CD4-positive, alpha-beta T cell treated with Interleukin-17A for 1 hour (primary cell): Measurements from ENCODE around the gene HOXB8.

ENCODE experiments used
- DNase-seq: peaks from one replicate; pipeline ENCODE4 v3.0.0-alpha.2; 2020

The HOXB8 gene

GRCh38 chr17:48637323-48638260 lies 22.5 kb upstream of the HOXB8 start:
- no peak for DNase-seq

DNA sequence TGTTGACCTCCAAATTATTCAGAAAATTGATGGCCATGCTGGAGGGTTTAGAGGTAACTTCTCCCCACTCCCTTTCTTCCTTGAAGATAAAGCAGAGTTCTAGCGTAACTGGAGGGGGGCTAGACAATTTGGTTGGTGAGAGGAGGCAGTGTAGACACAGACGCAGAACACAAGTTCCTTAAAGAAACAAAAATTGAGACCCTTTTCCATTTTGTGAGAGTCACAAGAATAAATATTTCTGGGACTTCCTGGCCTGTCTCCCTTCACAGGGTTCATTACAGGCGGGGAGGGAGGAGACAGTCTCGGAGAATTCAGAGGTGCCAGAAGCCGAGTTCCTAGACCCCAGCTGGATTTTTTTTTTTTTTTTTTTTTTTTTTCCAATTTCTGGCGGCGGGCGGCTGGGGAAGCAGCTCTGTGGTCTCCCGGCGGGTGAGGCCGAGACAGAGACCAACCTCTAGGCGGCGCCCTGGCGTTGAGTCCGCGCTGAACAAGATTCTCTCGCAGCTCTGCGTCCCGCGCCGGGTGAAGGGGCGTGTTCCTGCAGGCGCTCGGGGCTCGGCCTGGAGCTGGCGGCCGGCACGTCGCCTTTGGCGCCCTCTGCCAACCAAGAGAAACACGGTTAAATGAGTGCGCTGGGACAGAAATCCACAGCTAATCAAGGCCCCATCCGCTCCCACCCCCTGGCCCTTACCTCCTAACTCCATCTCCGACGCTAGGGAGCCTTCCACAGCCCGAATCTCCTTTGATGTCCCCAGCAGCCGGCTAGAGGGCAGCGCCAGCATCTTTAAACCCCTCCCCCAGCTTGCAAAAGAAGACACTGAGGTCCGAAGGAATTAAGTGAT lies 21.3 kb upstream of the HOXB8 start:
- peak; percentile 60 for DNase-seq

- DNase-seq, result no peak
Observed at GRCh38 chr17:48634493-48635208, 19.6 kb upstream of the HOXB8 start.

GRCh38 chr17:48633266-48633677 lies 18.2 kb upstream of the HOXB8 start:
- DNase-seq, result no peak

DNA sequence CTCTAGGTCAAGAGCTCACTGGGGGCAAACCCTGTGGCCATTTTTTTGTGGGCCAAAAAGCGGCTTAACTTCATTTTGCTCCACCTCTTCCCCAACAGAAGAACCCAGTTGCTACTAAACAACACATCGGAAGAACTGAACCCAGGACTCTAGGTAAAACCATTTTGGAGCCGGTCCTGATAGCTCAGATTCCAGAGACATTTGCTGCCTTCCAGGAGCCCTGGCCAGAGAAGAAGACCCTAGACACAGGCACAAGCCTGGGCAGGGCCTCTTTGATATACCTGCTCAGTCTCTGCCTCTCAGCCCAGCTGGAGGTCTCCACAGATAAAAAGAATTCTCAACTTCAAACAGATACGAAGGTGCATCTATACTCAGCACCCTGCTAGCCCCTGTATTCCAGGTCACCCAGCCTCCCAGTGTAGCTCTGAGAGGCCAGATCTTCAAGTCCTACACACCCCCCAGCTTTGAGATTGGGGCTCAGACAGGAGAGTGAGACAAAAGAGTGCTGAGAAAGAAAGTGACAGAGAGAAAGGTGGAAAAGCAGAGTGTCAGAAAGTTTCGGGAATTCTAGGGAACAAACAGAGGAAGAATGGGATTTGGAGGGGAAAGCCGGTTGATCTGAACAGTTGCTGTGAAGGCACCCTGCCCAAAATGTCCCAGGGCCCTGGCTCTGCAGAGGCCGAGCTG lies 17.6 kb upstream of the HOXB8 start:
- no peak for DNase-seq

DNA sequence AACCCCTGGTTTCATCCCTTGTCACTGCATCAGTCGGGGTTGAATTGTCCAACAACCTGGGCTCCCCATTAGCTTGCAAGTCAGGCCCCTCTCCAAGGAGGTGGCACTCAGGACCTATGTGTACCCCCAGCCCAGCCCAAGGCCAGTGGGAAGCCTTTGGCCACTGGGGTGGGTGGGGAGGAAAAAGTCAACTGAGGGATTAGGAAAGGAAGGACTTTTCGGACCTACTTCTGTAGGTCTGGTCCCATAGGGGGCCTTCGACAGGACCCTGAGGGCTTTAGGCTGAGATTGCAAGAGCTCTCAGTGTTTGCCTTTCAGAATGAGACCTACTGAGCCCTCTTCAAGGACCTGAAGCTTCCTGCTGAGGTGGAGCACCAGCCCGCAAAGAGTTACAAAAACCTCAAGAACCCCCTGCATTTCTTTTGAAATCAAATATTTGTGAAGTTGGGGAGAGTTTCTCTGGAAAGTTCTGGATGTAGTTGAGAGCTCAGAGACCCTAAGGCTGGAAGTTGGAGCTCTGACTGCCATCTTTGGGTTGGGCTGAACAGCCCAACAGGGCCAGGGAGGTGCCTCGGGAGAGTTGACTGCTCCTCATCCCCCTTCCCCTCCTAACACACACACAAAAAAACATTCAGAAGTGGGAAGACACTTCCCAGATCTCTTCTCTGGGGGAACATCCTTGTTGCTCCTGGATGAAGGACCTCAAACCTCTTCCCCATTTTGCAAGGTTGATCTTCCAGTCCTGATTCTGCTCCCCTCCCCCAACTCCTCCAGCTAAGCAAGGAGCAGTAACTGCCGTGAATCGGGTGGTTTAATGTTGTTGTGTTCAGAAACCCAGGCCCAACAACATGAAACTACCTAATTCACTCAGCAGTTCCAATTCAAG lies 16.8 kb upstream of the HOXB8 start:
- no peak for DNase-seq

DNA sequence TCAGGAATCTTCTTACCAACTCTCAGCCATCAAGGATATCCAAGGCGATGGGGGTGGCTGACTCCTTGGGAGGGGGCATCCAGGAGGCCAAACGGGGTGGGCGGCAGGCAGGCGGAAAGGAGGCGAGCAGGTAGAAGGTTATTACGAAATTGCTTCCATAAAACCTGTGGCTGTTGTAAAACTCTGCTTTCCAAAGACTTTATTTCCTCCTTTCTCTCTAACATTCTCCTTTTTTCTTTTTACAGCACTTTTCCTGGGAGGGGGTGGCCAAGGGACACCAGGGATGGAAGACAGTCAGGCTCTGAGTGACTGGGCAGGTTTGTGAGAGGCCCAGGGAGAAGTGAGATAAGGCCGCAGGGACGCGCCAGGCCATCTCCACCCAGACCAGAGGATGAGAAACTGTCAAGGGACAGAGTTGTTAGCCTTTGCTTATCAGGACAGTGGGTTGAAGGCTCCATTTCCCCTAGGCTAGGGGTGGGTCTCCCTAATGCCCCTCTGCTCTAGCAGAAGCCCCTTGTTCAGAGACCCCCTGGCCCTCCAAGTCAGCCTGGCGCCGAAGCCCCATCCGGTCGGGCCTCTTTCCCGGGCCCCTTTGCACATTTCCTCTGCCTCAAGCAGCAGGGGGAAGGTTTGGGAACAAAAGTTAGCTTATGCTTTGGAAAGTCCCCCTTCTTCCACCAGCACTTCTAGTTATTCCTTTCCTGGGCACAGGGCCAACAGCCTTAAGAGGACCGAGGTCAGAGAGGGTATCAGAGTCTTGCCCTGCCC lies 16.0 kb upstream of the HOXB8 start:
- no peak for DNase-seq

DNA sequence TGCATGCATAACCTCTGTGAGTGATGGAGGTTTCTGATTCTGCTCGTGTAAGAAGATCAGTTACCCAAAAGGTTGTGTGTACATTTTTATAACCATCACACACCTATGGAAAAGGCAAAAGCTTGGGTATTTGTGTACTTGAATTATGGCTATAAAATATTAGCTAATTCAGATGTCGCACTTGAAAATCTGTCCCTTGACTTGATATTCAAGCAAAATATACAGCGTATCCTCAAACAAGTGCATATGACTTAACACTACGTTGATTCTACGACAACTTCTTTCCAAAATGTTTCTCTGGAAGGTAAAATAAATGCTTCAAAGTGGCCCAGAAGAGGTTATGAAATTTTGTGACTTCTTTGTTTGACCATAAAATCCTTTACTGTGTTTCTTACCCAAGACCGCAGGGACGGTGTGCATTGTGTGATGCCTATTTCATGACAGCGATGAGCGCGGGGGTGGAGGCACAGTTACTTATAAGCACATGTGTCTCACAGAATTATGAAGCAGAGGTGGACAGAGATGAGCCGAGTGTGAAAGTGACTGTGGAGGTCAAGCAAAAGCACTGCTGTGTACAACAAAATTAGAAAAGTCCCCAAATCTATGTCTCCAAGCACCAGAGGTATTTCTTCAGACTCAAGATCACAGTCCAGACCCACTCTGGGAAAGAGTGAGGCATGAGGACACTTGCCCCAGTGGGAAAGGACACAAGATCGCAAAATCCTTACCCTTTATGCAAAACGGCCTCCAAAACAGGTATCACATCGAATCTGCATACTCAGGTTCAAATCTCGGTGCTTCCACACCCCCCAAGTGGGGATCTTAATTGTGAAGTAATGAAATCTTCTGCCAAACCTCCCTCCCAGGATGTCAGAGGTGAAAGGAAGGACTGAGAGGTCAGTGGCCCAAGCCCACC lies 15.2 kb upstream of the HOXB8 start:
- no peak for DNase-seq

DNA sequence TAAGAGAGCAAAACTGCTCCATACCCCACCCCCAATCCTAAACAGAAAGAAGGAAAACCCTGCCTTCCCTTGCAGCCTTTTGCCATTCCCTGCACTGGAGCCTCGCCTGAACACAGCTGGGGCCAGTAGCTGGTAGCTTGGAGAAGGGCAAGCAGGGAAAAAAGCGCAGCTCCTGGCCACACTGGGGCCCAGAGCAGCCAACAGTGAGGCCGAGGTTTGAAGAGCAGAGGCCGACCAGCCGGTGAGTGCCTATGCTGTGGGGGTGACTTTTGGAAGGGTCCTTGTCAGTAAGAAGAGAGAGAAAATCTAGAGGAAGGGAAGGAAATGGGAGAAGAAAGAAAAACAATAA lies 14.3 kb upstream of the HOXB8 start:
- DNase-seq, result no peak

GRCh38 chr17:48628649-48629410 lies 13.7 kb upstream of the HOXB8 start:
- no peak for DNase-seq

DNA sequence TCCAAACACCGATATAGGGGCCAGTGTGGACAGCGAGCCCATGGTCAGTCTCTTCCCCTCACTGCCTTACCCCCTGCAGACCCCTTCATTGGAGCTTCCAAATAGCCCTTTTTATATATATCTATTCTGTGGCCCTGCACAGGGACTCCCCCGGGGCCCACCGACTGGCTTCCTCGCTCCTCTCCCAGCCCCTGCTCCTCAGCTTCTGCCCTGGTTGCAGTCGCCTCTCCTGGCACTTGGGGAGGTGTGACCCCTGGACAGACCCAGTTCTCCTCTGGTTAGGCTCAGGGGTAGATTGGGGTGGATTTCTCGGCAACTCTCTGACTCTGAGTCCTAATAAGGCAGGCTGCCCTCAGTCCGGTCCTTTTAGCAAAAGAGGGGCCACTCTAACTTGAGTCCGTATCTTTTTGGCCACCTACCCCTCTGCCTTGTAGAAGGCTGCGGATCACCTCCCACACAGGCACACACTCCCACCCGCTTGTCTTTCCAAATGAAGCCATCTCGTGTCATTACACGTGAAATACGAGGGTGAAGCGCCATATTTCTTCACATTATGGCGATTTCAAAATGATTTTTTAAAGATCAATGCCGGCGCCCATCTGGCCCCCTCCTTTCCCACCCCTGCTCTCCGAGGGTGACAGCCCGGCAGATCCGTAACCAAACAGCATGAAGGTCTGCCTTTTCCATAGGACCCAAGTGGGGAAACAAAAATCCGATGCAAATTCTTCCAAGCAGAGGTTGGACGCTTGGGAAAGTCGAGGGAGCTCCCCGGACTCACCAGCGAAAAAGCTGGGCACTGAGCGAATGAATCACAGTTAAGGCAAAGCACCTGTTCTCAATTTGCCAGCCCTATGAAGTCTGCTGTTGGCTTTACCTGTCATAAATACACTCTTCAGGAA lies 12.8 kb upstream of the HOXB8 start:
- DNase-seq, result no peak

GRCh38 chr17:48627118-48627597 lies 12.1 kb upstream of the HOXB8 start:
- no peak for DNase-seq

GRCh38 chr17:48626245-48627117 lies 11.4 kb upstream of the HOXB8 start, which contains the start of gene HOXB9:
TSS of gene HOXB9 (minus strand) at chr17:48626358. CDS start at chr17:48626269, 89 bp downstream.
- DNase-seq, result peak; percentile 50

DNA sequence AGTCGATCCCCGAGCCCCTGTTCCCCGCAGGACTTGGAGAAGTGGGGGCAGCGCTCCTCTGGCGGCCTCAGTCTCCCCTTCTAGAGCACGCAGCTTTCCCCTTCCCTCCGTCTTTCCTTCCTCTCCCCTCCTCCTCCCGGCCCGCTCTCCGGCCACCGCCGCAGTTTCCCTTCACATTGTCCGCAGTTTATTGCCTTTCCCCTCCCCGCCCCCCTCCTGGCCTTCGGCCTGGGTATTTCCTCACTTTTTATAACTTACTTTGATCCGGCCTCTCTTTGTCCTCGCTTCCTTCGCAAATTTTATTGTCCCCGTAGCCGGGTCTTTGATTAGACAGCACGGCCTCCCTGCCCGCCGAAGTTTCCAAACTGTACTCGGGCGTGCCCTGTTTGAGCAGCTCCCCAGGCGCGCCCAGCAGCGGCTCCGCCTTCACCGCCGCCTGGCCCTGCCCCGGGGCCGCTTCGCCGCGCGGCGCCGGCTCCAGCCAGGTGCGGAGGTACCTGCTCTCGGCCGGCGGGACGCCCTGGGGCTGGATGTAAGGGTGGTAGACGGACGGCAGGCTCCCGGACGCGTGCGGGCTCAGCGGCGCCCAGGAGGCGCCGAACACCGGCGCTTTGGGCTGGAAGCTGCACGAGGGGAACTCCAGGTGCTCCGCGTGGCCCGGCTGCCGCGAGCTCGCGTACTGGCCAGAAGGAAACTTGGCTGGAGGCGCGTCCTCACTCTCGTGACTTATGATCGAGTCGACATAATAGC lies 10.6 kb upstream of the HOXB8 start:
- peak; percentile 48 for DNase-seq
